ENCODE results near the gene PRDX6. TPM values are rescaled to one million over a fixed set of nuclear protein-coding genes. Genes with fewer than 3 reads are reported as not detected.

PRDX6 gene
- total and polyA plus RNA-seq, 2 donors (not counting 3 experiments of a cell fraction or from before 2014, with no cell fraction given) = 145 to 288 TPM

GRCh38 chr1:173433751-173434326 lies 43.3 kb upstream of the PRDX6 start:
- no peak for TF ChIP-seq CTCF (IDR thresholded peaks at IDR 0.05; ENCODE audit: extremely low read depth in 1 of 2, insufficient read depth in 1 of 2, low read depth in 1 of 2, low read length in 2 of 2)
- no peak for TF ChIP-seq POLR2AphosphoS5 (IDR thresholded peaks at IDR 0.05; ENCODE audit: insufficient read depth, low read depth, low read length)
- no peak for TF ChIP-seq FOS (IDR thresholded peaks at IDR 0.05; ENCODE audit: borderline replicate concordance, insufficient read depth, low read length)
- TF ChIP-seq EZH2 (IDR thresholded peaks at IDR 0.05; ENCODE audit: borderline replicate concordance, low read depth, low read length, severe bottlenecking) = no peak
- no peak for TF ChIP-seq GATA2 (IDR thresholded peaks at IDR 0.05; ENCODE audit: insufficient read depth, insufficient read length, low read depth, low read length)
- no peak for TF ChIP-seq POLR2A (IDR thresholded peaks at IDR 0.05; ENCODE audit: low read depth, low read length)
- TF ChIP-seq, protein P1, sequence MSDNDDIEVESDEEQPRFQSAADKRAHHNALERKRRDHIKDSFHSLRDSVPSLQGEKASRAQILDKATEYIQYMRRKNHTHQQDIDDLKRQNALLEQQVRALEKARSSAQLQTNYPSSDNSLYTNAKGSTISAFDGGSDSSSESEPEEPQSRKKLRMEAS (IDR thresholded peaks at IDR 0.05; ENCODE audit: insufficient read depth, insufficient read length) = no peak
- no peak for TF ChIP-seq MYC (IDR thresholded peaks at IDR 0.05; ENCODE audit: low read depth, low read length)
- no peak for TF ChIP-seq JUN (IDR thresholded peaks at IDR 0.05; ENCODE audit: borderline replicate concordance, insufficient read depth, insufficient read length, low read depth)
- Histone ChIP-seq H4K20me1 (replicated peaks; ENCODE audit: control insufficient read depth, extremely low read depth, insufficient read depth, low read length) (no peaks in the 10 kb centered on the region), H2AFZ (ENCODE audit: low read depth, low read length) (no peak overlapping the region), H3K4me3 (replicated peaks in 1 of 3; ENCODE audit: insufficient read depth in 1 of 3, low read depth in 1 of 3, low read length in 3 of 3) (no peak overlapping the region), H3K36me3 (ENCODE audit: control insufficient read depth in 2 of 2, extremely low read depth in 1 of 2, insufficient read depth in 2 of 2, low read length in 2 of 2) (no peaks in the 10 kb centered on the region), H3K9me1 (replicated peaks; ENCODE audit: control insufficient read depth, extremely low read depth, insufficient read depth, low read length) (no peaks in the 10 kb centered on the region), H3K4me2 (ENCODE audit: insufficient read depth, low read length) (no peak overlapping the region), H3K79me2 (ENCODE audit: control insufficient read depth, insufficient read depth, low read length) (no peaks in the 10 kb centered on the region), H3K4me1 (ENCODE audit: control insufficient read depth, extremely low read depth, insufficient read depth, low read length) (peaks cover 12% of the 10 kb centered on the region), H3K27me3 (ENCODE audit: control insufficient read depth in 2 of 2, insufficient read depth in 2 of 2, low read length in 2 of 2) (no peaks in the 10 kb centered on the region), H3K9ac (replicated peaks; ENCODE audit: extremely low read depth, insufficient read depth, low read length) (no peak overlapping the region), H3K27ac (ENCODE audit: insufficient read depth, low read depth, low read length) (no peak overlapping the region), H3K9me3 (replicated peaks; ENCODE audit: control insufficient read depth, insufficient read depth, low read length) (no peaks in the 10 kb centered on the region)
- no peak for FAIRE-seq
- DNase-seq (ENCODE audit: low read depth, low spot score) = no peak
- POLR2A ChIA-PET = no interaction called here
- intact Hi-C loops (cut with micrococcal nuclease) (no loop called here), dilution Hi-C loops (cut with MboI; ENCODE audit: extremely low pct_ligation_motif_present, low sequenced_read_pairs) (no loop called here)
- CTCF ChIA-PET = no interaction called here
- BruUV-seq (replicated peaks) = no TSS peak
